PC-3 (cell line): ENCODE measurements around the gene USP53. TPM values are rescaled to one million over a fixed set of nuclear protein-coding genes. Genes with fewer than 3 reads are reported as not detected.
A peak's percentile ranks its signal among the peaks of the same experiment; 100 is the strongest.
"Not testable (repeated sequence)": the region's sequence is repeated elsewhere in the genome, so short reads cannot be mapped to it uniquely, and the experiment has no call there.

Source experiments
- ATAC-seq: fragments of 200-7000 bp; cut with Tn5 transposase; 2 replicates; pipeline ENCODE4 v1.9.1; 2020; ENCODE audit warnings: mild to moderate bottlenecking, moderate library complexity
- BruUV-seq: library from RNA; stranded (reverse); fragments of 400-500 nt; replicated peaks from 2 replicates; lab custom pipeline; 2021; lab: Mats Ljungman, UMichigan
- CTCF ChIA-PET: fragments of 300-600 bp; sonication (Branson Sonifier 250); formaldehyde crosslinking; loops from one replicate; lab custom pipeline; 2022; ENCODE audit warnings: antibody characterized with exemption; lab: Charles Lee
- POLR2A ChIA-PET: fragments of 300-600 bp; sonication (Branson Sonifier 250); formaldehyde crosslinking; loops from one replicate; lab custom pipeline; 2022; ENCODE audit warnings: antibody characterized with exemption; ENCODE audit not compliant: unreplicated experiment; lab: Charles Lee
- DNase-seq: peaks from one replicate; pipeline ENCODE4 v3.0.0-alpha.2; 2015
- H2AFZ ChIP-seq: fragments of 300-600 bp; sonication (generic); 2 replicates; pipeline ENCODE4 v1.6.0; 2016; ENCODE audit warnings: antibody characterized with exemption, low read length
- H3F3A ChIP-seq: fragments of 300-600 bp; sonication (generic); one replicate; pipeline ENCODE4 v1.6.0; 2017; ENCODE audit warnings: antibody characterized with exemption, low read length, control low read depth, mild to moderate bottlenecking; ENCODE audit not compliant: unreplicated experiment
- H3K27ac ChIP-seq: fragments of 300-600 bp; sonication (generic); 2 replicates; pipeline ENCODE4 v1.5.1; 2016; ENCODE audit warnings: mild to moderate bottlenecking, low read length
- H3K27me3 ChIP-seq: fragments of 300-600 bp; sonication (generic); 2 replicates; pipeline ENCODE4 v1.6.1; 2016; ENCODE audit warnings: low read length, mixed read lengths
- H3K36me3 ChIP-seq: fragments of 300-600 bp; sonication (generic); 2 replicates; pipeline ENCODE4 v1.6.1; 2016; ENCODE audit warnings: low read depth, mixed run types, low read length, mixed read lengths
- H3K4me1 ChIP-seq: fragments of 300-600 bp; sonication (generic); 2 replicates; pipeline ENCODE4 v1.5.1; 2016; ENCODE audit warnings: low read length; ENCODE audit not compliant: insufficient read depth
- H3K4me2 ChIP-seq: fragments of 300-600 bp; sonication (generic); 2 replicates; pipeline ENCODE4 v1.6.0; 2016; ENCODE audit warnings: low read length
- H3K4me3 ChIP-seq: fragments of 300-600 bp; sonication (generic); 2 replicates; pipeline ENCODE4 v1.5.1; 2016; ENCODE audit warnings: mild to moderate bottlenecking, low read length, mixed read lengths
- H3K79me2 ChIP-seq: fragments of 300-600 bp; sonication (generic); 2 replicates; pipeline ENCODE4 v1.6.1; 2017; ENCODE audit warnings: low read length, mixed read lengths
- H3K9ac ChIP-seq: fragments of 300-600 bp; sonication (generic); 2 replicates; pipeline ENCODE4 v1.6.0; 2016; ENCODE audit warnings: mild to moderate bottlenecking, low read length
- H3K9me2 ChIP-seq: fragments of 300-600 bp; sonication (generic); replicated peaks from 2 replicates; pipeline ENCODE4 v1.6.1; 2016; ENCODE audit warnings: mixed run types, low read length, mixed read lengths
- H3K9me3 ChIP-seq: fragments of 300-600 bp; sonication (generic); 2 replicates; pipeline ENCODE4 v1.6.1; 2016; ENCODE audit warnings: low read length, mixed read lengths
- H4K20me1 ChIP-seq: fragments of 300-600 bp; sonication (generic); 2 replicates; pipeline ENCODE4 v1.6.1; 2016; ENCODE audit warnings: low read length, mixed read lengths
- EZH2 ChIP-seq: fragments of 300-600 bp; sonication (generic); IDR thresholded peaks from one replicate; pipeline ENCODE4 v1.6.1; 2017; ENCODE audit warnings: antibody characterized with exemption, mild to moderate bottlenecking, low read length; ENCODE audit not compliant: unreplicated experiment
- EZH2phosphoT487 ChIP-seq: fragments of 300-600 bp; sonication (generic); IDR thresholded peaks from 2 replicates; pipeline ENCODE4 v1.6.1; 2018; ENCODE audit warnings: mild to moderate bottlenecking, antibody characterized with exemption, low read length, borderline replicate concordance
- intact Hi-C: fragments of 100-400 bp; cut with micrococcal nuclease; formaldehyde crosslinking; loops from 2 replicates; pipeline ENCODE4 v1.9.0; 2023
- total RNA-seq: library from RNA; depleted of rRNA; stranded (reverse); fragments of >200 nt; gene quantifications from 2 replicates; pipeline ENCODE4 v1.2.3, GENCODE V29; 2014
- TF ChIP-seq, protein P1 (sequence below): fragments of 300-600 bp; sonication (generic); conservative IDR thresholded peaks from 2 replicates; pipeline ENCODE4 v1.5.1; 2017; ENCODE audit warnings: antibody characterized with exemption, low read depth, mild to moderate bottlenecking, low read length

Gene USP53
- total RNA-seq, 1 experiment from 2014 or later = 8.7 TPM

- no peak overlapping the region for H2AFZ ChIP-seq
- intact Hi-C loops = no loop called here
- no peak overlapping the region for H3K27ac ChIP-seq
- no peak overlapping the region for H3K4me3 ChIP-seq
- ChIA-PET CTCF (no interaction called here), POLR2A (no interaction called here)
- DNase-seq (no peak), ATAC-seq (no peak)
- H3K9ac ChIP-seq = no peak overlapping the region
- H3K4me2 ChIP-seq = no peak overlapping the region
- H3K27me3 ChIP-seq = no peaks in the 10 kb centered on the region
- no TSS peak for BruUV-seq
- TF ChIP-seq EZH2phosphoT487 = no peak
- no peak for TF ChIP-seq EZH2
- TF ChIP-seq, protein P1, sequence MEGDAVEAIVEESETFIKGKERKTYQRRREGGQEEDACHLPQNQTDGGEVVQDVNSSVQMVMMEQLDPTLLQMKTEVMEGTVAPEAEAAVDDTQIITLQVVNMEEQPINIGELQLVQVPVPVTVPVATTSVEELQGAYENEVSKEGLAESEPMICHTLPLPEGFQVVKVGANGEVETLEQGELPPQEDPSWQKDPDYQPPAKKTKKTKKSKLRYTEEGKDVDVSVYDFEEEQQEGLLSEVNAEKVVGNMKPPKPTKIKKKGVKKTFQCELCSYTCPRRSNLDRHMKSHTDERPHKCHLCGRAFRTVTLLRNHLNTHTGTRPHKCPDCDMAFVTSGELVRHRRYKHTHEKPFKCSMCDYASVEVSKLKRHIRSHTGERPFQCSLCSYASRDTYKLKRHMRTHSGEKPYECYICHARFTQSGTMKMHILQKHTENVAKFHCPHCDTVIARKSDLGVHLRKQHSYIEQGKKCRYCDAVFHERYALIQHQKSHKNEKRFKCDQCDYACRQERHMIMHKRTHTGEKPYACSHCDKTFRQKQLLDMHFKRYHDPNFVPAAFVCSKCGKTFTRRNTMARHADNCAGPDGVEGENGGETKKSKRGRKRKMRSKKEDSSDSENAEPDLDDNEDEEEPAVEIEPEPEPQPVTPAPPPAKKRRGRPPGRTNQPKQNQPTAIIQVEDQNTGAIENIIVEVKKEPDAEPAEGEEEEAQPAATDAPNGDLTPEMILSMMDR = no peak
- H3K9me2 ChIP-seq = no peaks in the 10 kb centered on the region
- no peaks in the 10 kb centered on the region for H3K36me3 ChIP-seq
- no peaks in the 10 kb centered on the region for H3K4me1 ChIP-seq
- H4K20me1 ChIP-seq = no peaks in the 10 kb centered on the region
- no peaks in the 10 kb centered on the region for H3K9me3 ChIP-seq
- no peaks in the 10 kb centered on the region for H3F3A ChIP-seq
- H3K79me2 ChIP-seq = no peaks in the 10 kb centered on the region
Observed at GRCh38 chr4:119329835-119330620, 117.5 kb downstream of the USP53 start.

- H3K27me3 ChIP-seq, H3K4me3 ChIP-seq, H3K9ac ChIP-seq, H3K4me2 ChIP-seq, POLR2A ChIA-PET, H3K79me2 ChIP-seq, BruUV-seq, H2AFZ ChIP-seq, H3K4me1 ChIP-seq, H3K27ac ChIP-seq, H3K36me3 ChIP-seq, H4K20me1 ChIP-seq, intact Hi-C loops, H3K9me3 ChIP-seq, H3F3A ChIP-seq, CTCF ChIA-PET, H3K9me2 ChIP-seq, DNase-seq: not testable (repeated sequence)
- peak; percentile 74 for ATAC-seq
Observed at GRCh38 chr4:119336332-119336979, 123.9 kb downstream of the USP53 start.

- ChIA-PET CTCF (no interaction called here), POLR2A (no interaction called here)
- Histone ChIP-seq H3K9me3 (no peaks in the 10 kb centered on the region), H3K9ac (no peak overlapping the region), H3K4me2 (no peak overlapping the region), H3K36me3 (no peaks in the 10 kb centered on the region), H4K20me1 (no peaks in the 10 kb centered on the region), H3K27me3 (no peaks in the 10 kb centered on the region), H3K4me1 (no peaks in the 10 kb centered on the region), H3K79me2 (no peaks in the 10 kb centered on the region), H3K4me3 (no peak overlapping the region), H2AFZ (no peak overlapping the region), H3F3A (no peaks in the 10 kb centered on the region), H3K9me2 (no peaks in the 10 kb centered on the region), H3K27ac (no peak overlapping the region)
- intact Hi-C loops = no loop called here
- no peak for ATAC-seq
- no peak for DNase-seq
- no TSS peak for BruUV-seq
- TF ChIP-seq, protein P1 = no peak
- no peak for TF ChIP-seq EZH2
- no peak for TF ChIP-seq EZH2phosphoT487
Observed at GRCh38 chr4:119337010-119337409, 124.5 kb downstream of the USP53 start.

- intact Hi-C loops, H3K4me2 ChIP-seq, H3K27me3 ChIP-seq, H3K9me3 ChIP-seq, H3F3A ChIP-seq, H2AFZ ChIP-seq, H3K9ac ChIP-seq, H3K4me3 ChIP-seq, H3K36me3 ChIP-seq, POLR2A ChIA-PET, CTCF ChIA-PET, H4K20me1 ChIP-seq, H3K27ac ChIP-seq, H3K79me2 ChIP-seq, H3K9me2 ChIP-seq, BruUV-seq, H3K4me1 ChIP-seq: not testable (repeated sequence)
- peak; percentile 57 for DNase-seq
- ATAC-seq = peak; percentile 94
Observed at GRCh38 chr4:119339895-119340294, 127.4 kb downstream of the USP53 start.

GRCh38 chr4:119343293-119343692, 130.8 kb downstream of the USP53 start:
- ATAC-seq, intact Hi-C loops: not testable (repeated sequence)

More at GRCh38 chr4:119343293-119343692, 130.8 kb downstream of the USP53 start:
- H3K36me3 ChIP-seq, CTCF ChIA-PET, H3K27me3 ChIP-seq, H3K79me2 ChIP-seq, H4K20me1 ChIP-seq, POLR2A ChIA-PET, H3K4me1 ChIP-seq, H3K9me3 ChIP-seq, DNase-seq, H3K4me2 ChIP-seq, H3K9ac ChIP-seq, H3K27ac ChIP-seq, H2AFZ ChIP-seq, BruUV-seq, H3F3A ChIP-seq, H3K4me3 ChIP-seq, H3K9me2 ChIP-seq: not testable (repeated sequence)
